ENCODE data around the gene RPS19BP1. TPM values are rescaled to one million over a fixed set of nuclear protein-coding genes. Genes with fewer than 3 reads are reported as not detected.

RPS19BP1 gene
- total RNA-seq, 1 experiment from 2014 or later = 102 TPM

GRCh38 chr22:39482768-39483167 lies 49.8 kb downstream of the RPS19BP1 start (continued):
- TF ChIP-seq ATF2 (CRISPR knock-in tag; IDR thresholded peaks at IDR 0.05; ENCODE audit: borderline replicate concordance, low read depth) = no peak
- no peak for TF ChIP-seq ZNF671 (CRISPR knock-in tag; IDR thresholded peaks at IDR 0.05)
- no peak for TF ChIP-seq ZNF317 (CRISPR knock-in tag; IDR thresholded peaks at IDR 0.05; ENCODE audit: borderline replicate concordance, low read depth)
- TF ChIP-seq AFF4 (CRISPR knock-in tag; IDR thresholded peaks at IDR 0.05; ENCODE audit: borderline replicate concordance) = no peak
- TF ChIP-seq PREB (CRISPR knock-in tag; IDR thresholded peaks at IDR 0.05; ENCODE audit: borderline replicate concordance) = no peak

GRCh38 chr22:39481595-39481994 lies 51.0 kb downstream of the RPS19BP1 start:
- H3K27ac Mint-ChIP-seq = no peak overlapping the region
- no peaks in the 10 kb centered on the region for H3K36me3 Mint-ChIP-seq
- H3K4me3 Mint-ChIP-seq = no peak overlapping the region
- ATAC-seq (no peak), DNase-seq (ENCODE audit: low spot score) (no peak)
- no peaks in the 10 kb centered on the region; the same call in 1 of the 2 replicates for H3K27me3 Mint-ChIP-seq (ENCODE audit: low read depth)
- ChIA-PET POLR2A (interaction anchor here (0.7 kb wide), 1 partner anchor 1393 kb away, joined by 4 read pairs; no protein-coding TSS in a partner anchor), CTCF (interaction anchor here (1.2 to 1.6 kb wide), 3 partner anchors 9 to 15 kb away, joined by 3 to 5 read pairs (median 4); no protein-coding TSS in a partner anchor)
- TF ChIP-seq USF2 (CRISPR knock-in tag; IDR thresholded peaks at IDR 0.05) (no peak), MXD4 (CRISPR knock-in tag; IDR thresholded peaks at IDR 0.05; ENCODE audit: borderline replicate concordance) (no peak)
- H3K9me3 Mint-ChIP-seq = no peaks in the 10 kb centered on the region
- H3K4me1 Mint-ChIP-seq = no peaks in the 10 kb centered on the region

- DNase-seq (ENCODE audit: low spot score) = no peak
- no peak for TF ChIP-seq CREB1 (CRISPR knock-in tag; IDR thresholded peaks at IDR 0.05)
- TF ChIP-seq PREB (CRISPR knock-in tag; IDR thresholded peaks at IDR 0.05; ENCODE audit: borderline replicate concordance) = no peak
- TF ChIP-seq E2F1 (CRISPR knock-in tag; IDR thresholded peaks at IDR 0.05) = no peak
- no peak for TF ChIP-seq ETV6 (CRISPR knock-in tag; IDR thresholded peaks at IDR 0.05)
- no peak for TF ChIP-seq RELA (CRISPR knock-in tag; IDR thresholded peaks at IDR 0.05; ENCODE audit: borderline replicate concordance)
- no peak for TF ChIP-seq ERG (CRISPR knock-in tag; IDR thresholded peaks at IDR 0.05)
- no peak for TF ChIP-seq ZNF423 (CRISPR knock-in tag; IDR thresholded peaks at IDR 0.05)
- TF ChIP-seq TEAD4 (CRISPR knock-in tag; IDR thresholded peaks at IDR 0.05) = no peak
- no peak for TF ChIP-seq PRDM15 (CRISPR knock-in tag; IDR thresholded peaks at IDR 0.05)
- no peak for TF ChIP-seq SMAD4 (CRISPR knock-in tag; IDR thresholded peaks at IDR 0.05)
- no peak for TF ChIP-seq TEAD1 (CRISPR knock-in tag; IDR thresholded peaks at IDR 0.05)
These were observed 51.5 kb downstream of the RPS19BP1 start for GRCh38 chr22:39481054-39481453.

More at GRCh38 chr22:39481054-39481453, 51.5 kb downstream of the RPS19BP1 start:
- no peaks in the 10 kb centered on the region for H3K4me1 Mint-ChIP-seq
- no peak overlapping the region for H3K27ac Mint-ChIP-seq
- ATAC-seq = no peak
- ChIA-PET POLR2A (no interaction called here), CTCF (interaction anchor here (1.2 to 2.0 kb wide), 2 partner anchors 9 to 48 kb away, joined by 3 to 5 read pairs; no protein-coding TSS in a partner anchor)
- H3K9me3 Mint-ChIP-seq = no peaks in the 10 kb centered on the region
- no peaks in the 10 kb centered on the region; the same call in 1 of the 2 replicates for H3K27me3 Mint-ChIP-seq (ENCODE audit: low read depth)
- H3K36me3 Mint-ChIP-seq = no peaks in the 10 kb centered on the region
- H3K4me3 Mint-ChIP-seq = no peak overlapping the region

Measured in WTC11 (cell line).